Activated CD8-positive, alpha-beta memory T cell treated with anti-CD3 and anti-CD28 coated beads, Interleukin-2, amount 50 U/mL, for 24 hours (primary cell): ENCODE results near the gene SERTAD1.
A peak's percentile ranks its signal among the peaks of the same experiment; 100 is the strongest.
"Not testable (repeated sequence)": the region's sequence is repeated elsewhere in the genome, so short reads cannot be mapped to it uniquely, and the experiment has no call there.

Experiments used
- DNase-seq: peaks from one replicate; pipeline ENCODE4 v3.0.0-alpha.2; 2020; ENCODE audit errors: extremely low read depth

Gene SERTAD1, protein sequence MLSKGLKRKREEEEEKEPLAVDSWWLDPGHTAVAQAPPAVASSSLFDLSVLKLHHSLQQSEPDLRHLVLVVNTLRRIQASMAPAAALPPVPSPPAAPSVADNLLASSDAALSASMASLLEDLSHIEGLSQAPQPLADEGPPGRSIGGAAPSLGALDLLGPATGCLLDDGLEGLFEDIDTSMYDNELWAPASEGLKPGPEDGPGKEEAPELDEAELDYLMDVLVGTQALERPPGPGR

DNA sequence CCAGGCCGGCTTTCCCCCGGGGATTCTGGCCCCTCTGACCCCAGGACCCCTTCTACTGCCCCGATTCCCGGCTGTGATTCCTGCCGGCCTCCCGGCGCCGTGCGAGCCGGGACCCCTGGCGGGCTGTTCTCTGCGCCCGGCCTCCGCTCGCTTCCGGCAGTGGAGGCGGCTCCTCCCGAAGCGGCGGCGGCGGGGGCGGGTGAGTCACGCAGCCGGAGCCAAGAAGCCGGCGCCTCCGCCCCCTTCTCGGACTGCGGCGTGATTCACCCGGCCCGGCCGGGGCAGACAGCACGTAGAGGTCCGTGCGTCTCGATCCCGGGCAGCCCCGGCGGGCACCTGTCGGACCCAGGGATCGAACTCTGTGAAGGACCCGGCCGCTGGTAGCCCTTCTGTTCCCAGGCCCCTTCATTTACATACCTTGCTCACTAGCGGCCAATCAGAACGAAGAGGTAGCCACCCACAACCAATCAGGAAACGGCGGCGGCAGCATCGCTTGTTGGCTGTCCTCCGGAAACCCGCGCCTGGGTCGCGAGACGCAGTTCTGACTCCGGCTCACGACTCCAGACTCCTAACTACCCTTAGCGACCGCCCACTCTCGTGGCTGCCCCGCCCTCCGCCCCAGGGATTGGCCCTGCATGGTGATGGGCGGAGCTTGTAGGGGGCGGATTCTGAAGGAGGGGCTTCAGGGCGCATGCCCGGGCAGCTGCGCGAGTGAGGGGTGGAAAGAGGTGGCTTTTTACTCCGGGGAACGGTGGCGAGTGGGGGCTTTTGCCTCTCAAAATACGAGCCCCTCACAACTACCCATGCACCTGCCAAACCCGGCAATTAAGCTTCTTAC, at the start of gene SERTAD1:
Gene SERTAD1 (minus strand): TSS at position 543 of the 838 bp plus-strand sequence. CDS start 2,446 bp downstream, outside the sequence.
- peak; percentile 100 for DNase-seq

DNA sequence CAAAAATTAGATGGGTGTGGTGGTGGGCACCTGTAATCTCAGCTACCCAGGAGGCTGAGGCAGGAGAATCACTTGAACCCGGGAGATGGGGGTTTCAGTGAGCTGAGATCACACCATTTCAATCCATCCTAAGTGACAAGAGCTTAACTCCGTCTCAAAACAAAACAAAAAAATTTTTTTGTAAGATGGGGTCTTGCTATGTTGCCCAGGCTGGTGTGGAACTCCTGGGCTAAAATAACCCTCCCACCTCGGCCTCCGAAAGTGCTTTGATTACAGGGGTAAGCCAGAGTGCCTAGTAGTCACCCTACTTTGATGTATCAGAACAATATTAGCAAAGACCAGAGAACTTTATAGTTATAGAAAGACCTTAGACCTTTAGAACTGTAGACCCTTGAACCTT, 48.9 kb upstream of the SERTAD1 start:
- no peak for DNase-seq

DNA sequence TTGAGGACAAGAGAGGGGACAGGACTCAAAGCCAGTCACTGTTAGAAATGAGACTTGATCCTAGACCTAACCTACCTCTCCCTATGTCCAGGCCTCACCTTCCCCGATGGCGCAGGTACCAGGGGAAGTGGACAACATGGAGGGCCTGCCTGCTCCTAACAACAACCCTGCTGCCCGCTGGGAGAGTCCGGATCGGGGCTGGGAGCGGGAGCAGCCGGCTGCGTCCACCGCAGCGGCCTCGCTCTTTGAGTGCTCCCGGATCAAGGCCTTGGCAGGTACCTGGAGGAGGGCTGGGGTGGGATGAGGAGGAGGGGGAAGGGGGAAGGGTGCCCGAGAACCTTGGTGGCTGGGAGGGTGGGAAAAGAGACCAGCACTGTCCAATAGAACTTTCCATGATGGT, 46.7 kb upstream of the SERTAD1 start:
- no peak for DNase-seq

DNA sequence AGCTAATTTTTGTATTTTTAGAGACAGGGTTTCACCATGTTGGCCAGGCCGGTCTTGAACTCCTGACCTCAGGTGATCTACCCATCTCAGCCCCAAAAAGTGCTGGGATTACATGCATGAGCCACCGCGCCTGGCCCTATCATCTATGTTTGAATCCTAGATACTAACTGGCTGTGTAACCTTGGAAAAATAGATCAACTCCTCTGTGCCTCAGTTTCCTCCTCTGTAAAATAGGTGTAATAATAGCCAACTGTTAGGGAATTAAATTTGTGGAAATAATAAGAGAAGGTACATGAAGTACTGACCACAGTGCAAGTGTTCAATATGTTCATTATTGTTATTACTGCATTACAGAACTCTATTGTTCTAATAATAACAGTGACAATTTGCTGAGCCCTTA, 45.3 kb upstream of the SERTAD1 start:
- DNase-seq = no peak

DNA sequence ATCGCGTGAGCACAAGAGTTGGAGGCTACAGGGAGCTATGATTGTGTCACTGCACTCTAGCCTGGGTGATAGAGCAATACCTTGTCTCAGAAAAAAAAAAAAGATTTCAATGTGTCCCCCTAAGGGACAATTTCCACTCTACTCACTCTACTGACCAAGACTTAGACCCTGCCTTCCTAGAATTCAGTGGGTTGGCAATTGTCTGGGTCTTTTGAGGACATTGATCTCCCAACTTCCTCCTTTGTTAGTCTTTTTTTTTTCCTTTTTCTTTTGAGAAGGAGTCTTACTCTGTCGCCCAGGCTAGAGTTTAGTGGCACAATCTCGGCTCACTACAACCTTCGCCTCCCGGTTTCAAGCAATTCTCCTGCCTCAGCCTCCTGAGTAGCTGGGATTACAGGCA, 43.2 kb upstream of the SERTAD1 start:
- no peak for DNase-seq

DNA sequence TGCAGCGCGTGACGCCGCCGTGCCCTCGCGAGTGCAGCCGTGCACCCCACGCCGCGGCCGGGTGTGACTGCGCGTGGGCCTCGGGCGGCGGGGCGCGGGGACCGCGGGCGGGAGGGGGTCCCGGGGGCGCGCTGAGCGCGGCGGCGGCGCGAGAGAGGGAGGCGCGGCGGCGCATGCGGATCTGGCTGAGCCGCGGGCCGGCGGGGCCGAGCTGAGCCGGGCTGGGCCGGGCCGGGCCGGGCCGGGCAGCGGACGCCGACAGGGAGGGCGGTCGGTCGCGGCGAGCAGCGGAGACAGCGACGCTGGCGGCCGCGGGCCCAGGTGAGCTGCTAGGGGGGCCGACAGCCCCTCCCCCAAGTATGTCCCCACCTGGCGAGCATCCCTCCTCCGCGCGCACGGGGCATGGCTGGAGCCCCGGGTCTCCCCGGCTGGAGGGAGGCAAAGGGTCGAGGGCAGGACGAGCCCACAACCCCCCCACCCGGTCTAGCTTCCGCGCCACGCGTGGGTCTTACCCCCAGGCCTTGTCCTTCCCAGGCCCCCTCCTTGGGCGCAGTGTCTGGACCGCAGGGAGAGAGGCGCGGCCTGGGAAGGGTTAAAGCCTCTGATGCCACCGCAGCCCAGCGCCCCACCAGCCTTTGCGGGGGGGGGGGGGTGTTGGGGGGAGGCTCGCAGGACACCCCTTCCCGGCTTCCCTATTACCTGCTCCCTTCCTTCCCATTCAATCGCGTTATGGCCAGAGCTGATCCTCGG, 41.4 kb upstream of the SERTAD1 start, which contains the start of gene SPTBN4:
Gene SPTBN4 (plus strand): TSS at position 17 of the 750 bp plus-strand sequence. CDS start 5,621 bp downstream, outside the sequence.
- DNase-seq = no peak

DNA sequence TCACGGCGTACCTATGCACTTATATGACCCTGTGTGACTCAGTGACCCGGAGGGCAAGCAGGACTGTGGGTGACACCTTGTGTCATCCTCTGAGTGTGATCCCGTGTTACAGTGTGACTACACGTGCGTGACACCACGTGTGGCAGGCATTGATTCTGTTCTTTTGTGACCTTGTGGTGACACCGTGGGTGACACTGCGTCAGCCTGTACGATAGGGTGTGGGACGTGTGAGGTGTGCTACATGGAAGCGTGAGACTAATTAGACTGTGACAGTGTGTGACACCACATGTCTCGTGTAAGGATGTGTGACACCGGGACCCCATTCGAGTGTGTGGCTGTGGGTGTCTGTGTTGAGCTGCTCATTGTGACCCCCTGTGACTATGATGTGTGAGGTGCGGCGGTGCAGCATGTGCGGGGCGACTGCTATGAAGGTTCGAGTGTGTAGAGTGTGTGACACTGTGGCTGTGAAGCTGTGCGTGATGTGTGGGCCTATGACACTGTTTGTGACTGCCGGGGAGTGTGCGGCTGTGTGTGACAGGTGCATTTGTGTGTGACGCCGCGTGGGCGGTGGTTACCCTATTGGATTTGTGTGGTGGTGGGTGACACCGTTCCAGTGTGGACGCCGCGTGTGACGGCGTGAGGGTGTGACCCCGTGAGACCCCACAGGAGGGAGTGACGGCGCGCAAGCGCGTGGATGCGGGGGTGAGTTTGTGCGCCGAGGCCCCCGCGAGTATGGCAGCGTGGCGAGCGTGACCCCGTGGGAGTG, 40.6 kb upstream of the SERTAD1 start:
- DNase-seq = peak; percentile 55

DNA sequence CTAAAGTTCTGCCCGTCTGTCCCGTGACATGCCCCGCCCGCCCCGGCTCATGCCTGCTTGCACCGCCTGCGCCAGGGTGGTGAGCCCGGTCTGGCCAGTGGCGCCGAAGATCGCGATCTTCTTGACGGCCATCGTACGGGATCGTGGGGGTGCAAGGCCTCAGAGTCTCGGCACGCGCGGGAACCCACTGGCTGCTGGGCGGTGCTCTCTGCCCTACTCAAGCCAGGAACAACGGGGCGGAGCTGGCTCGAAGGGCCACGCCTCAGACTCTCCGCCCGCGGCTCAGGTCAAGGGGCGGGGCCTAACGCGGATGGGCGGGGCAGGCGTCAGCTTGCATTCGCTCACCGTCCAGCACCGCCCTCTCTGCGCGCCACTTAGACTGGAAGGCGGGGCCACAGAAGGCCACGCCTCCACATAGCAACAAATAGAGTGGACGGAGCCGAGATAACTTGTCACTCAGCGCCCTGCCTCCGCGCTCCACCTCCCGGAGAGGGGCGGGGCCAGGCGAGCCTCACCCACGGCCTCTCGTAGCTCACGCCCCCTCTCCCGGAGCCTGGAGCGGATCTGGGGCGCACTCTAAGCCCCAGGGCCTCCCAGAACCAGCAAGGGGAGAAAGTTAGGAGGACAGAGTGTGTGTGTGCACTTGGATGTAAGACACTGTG, 39.9 kb upstream of the SERTAD1 start, which contains the start of gene BLVRB:
Gene BLVRB (minus strand): TSS at position 189 of the 662 bp plus-strand sequence. CDS start 57 bp downstream, at position 132.
- peak; percentile 97 for DNase-seq

DNA sequence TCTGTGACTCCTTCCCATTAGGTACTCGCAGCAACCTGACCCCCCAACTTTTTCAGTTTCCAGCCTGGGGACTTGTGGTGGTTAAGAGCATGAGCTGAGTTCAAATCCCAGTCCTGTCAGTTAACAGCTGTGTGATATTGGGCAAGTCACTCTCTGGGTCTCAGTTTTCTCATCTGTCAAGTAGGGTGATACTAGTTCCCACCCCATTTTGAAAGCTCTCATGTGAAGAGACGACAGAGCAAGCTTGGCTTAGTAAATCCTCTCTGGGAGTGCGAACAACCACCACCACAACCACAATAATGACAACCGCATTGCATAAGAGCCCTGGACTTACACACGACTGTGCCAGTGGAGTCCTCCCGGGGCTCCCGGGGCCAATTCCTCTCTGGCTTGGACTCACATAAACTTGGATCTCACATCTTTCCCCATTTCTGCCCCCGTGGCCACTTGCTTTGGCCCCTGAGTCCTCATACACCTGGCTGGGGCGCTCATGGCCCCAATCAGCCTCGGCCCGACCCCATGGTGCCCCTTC, 39.3 kb upstream of the SERTAD1 start:
- no peak for DNase-seq

DNA sequence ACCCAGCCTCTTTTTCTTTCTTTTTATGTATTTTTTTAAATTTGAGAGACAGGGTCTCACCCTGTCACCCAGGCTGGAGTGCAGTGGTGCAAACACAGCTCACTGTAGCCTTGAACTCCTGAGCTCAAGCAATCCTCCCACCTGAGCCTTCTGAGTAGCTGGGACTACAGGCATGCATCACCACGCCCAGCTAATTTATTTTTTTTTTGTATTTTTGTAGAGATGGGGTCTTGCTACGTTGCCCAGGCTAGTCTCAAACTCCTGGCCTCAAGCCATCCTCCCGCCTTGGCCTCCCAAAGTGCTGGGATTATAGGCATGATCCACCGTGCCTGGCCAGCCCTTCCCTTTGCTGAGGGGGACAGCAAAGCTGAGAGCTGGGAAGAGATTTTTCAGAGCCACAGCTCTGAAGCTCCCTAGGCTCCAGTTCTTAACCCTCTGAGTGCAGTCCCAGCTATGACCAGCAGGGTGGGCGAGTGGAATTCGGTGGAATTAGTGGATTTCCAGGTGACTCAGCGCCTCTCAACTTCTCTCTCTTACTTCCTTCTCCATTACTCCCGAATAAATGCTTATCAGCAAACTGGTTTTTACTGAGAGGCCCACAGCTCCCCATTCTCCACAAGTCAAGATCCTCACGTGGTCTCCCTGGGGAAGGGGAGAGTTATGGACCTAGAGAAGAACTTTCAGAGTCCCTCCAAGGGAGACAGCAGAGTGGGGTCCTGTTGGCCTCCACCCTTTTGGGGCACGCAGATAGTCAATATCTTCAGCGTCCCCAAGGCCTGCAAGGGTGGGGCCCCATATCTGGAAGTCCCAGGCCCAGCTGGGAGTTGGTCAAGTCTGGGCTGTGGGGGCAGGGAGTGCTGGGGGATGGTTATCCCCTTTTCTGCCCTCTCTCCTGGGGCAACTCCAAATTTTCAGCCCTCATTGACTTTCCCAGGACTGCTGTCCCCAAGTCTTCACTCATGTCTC, 38.5 kb upstream of the SERTAD1 start:
- DNase-seq = peak; percentile 58

DNA sequence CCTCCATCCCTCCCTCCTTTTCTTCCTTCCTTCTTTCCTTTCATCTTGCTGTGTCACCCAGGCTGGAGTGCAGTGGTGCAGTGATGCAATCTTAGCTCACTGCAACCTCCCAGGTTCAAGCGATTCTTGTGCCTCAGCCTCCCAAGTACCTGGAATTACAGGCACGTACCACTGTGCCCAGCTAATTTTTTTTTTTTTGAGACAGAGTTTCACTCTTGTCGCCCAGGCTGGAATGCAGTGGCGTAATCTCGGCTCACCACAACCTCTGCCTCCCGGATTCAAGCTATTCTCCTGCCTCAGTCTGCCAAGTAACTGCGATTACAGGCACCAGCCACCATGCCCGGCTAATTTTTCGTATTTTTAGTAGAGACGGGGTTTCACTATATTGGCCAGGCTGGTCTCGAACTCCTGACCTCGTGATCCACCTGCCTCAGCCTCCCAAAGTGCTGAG, 37.8 kb upstream of the SERTAD1 start:
- DNase-seq = not testable (repeated sequence)

DNA sequence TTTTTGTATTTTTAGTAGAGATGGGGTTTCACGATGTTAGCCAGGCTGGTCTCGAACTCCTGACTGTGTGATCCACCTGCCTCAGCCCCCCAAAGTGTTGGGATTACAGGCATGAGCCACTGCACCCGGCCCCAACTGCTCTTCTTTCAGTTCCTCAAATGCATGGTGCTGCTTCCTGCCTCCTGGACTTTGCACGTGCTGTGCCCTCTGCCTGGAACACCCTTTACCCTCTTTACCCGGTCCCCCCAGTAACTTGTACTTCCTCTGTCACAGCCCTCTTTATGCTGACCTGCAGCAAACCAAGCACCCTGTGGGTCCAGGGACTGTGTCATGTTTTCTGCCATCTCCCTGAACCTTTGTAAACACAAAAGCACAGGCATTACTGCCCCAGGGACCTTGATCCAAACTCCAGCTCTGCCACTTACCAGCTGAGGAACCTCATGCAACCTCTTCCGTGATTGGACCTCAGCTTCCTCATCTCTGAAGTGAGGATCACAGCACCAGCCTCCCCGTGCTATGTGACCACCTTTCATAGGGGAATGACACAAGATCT, 36.0 kb upstream of the SERTAD1 start:
- no peak for DNase-seq

DNA sequence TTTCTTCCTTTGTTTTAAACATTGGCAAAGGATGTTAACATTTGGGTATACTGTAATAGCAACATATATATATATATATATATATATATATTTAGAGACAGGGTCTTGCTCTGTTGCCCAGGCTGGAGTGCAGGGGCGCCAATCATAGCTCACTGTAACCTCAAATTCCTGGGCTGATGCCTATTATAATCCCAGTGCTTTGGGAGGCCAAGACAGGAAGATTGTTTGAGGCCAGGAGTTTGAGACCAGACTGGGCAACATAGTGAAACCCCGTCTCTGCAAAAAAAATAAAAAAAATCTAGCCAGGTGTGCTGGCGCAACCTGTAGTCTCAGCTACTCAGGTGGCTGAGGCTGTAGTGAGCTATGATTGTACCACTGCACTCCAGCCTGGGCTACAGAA, 34.4 kb upstream of the SERTAD1 start:
- DNase-seq = no peak

DNA sequence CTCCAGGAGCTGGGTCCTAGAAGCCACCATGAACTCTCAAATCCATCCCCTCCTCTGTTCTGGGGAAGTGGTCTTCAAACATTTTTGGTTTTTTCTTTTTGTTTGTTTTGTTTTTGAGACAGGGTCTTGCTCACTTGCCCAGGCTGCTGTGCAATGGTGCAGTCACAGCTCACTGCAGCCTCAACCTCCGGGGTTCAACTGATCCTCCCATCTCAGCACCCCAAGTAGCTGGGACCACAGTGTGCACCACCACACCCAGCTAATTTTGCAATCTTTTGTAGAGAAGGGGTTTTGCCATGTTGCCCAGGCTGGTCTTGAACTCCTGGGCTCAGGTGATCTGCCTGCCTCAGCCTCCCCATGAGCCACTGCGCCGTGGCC, 32.8 kb upstream of the SERTAD1 start:
- DNase-seq = no peak

DNA sequence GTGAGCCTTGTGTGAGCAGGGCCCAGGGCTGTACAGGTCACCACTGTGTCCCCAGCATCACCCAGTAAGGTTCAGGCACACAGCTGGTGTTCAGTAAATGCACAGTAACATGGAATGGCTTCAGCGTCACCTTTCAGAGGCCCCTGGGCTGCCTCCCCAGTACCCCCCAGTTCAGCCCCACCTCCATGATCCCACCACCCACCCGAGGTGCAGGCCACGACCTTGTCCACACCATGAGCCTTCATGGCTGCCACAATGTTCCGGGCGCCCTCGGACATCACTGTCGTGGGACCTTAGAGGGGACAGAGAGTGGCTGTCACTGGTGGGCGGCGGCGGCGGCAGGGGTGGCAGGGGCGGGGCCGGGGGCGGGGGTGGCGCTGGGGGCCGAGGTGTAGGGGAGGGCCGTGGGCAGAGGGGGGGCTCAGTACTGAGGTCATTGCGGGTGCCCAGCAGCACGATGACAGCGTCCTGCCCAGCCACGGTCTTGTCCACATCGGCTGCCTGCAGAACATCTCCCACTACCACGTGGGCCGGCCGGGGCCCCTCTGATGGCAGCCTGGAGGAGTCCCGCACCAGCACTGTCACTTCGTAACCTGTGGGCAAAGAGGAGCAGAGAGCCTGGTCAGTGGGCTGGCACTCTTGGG, 32.3 kb upstream of the SERTAD1 start:
- DNase-seq = no peak

DNA sequence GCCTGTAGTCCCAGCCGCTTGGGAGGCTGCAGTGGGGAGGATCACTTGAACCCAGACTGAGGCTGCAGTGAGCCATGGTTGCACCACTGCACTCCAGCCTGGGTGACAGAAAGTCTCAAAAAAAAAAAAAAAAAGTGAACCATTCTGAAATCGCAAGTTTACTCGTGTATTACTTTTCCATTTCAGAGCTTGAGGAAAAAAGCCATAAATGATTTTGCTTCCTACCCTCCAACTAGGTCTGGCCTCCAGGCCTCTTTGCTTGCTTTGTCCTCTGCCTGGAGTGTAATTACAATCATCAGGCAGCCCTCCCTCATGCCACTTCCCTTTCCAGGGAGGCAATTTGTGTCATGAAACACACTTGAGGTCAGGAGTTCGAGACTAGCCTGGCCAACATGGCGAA, 31.3 kb upstream of the SERTAD1 start:
- no peak for DNase-seq

DNA sequence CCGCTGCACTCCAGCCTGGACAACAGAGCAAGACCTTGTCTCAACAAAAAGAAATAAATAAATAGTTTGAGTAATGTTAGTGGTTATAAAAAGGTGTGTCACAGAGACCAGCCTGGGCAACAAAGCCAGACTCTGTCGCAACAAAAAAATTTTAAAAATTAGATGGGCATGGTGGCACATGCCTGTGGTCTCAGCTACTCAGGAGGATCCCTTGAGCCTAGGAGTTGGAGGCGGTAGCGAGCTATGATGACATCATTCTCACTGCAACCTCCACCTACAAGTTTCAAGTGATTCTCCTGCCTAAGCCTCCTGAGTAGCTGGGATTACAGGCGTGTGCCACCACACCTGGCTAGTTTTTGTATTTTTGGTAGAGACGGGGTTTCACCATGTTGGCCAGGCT, 28.2 kb upstream of the SERTAD1 start:
- not testable (repeated sequence) for DNase-seq

DNA sequence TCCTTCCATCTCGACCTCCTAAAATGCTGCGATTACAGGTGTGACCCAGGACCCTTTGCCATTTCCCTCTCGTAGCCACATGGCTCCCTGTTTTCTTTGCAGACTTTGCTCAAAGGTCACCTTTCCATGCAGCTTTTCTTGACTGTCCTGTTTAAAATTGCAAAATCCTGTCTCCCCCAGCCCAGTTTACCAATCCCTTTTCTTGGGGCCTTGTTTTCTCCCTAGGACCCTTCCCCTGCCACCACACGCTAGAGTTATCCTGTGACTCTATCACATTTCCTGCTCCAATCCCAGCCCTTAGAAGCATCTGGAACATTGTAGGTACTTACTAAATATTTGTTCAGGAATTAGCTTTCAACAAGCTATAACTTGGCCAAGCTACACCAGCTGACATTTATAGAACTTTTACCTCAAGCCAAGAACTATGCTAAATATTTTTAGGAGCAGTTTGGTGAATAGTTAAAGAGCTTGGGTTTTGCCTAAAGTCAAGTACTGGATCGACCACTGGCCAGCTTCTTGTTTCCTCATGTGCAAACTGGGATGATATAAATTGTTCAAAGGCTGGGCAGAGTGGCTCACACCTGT, 27.5 kb upstream of the SERTAD1 start:
- no peak for DNase-seq
